Ovary (tissue), 3 donors: ENCODE results near the gene WDR59.

Experiments
- EP300 ChIP-seq: sonication (generic); formaldehyde crosslinking; IDR thresholded peaks from one replicate; pipeline ENCODE4 v1.6.1; 2017; ENCODE audit warnings: antibody characterized with exemption
- POLR2A ChIP-seq: fragments of 450-650 bp; IDR thresholded peaks from one replicate; pipeline ENCODE4 v1.6.1; 2017; ENCODE audit warnings: antibody characterized with exemption, mild to moderate bottlenecking, moderate library complexity
- TF ChIP-seq, protein P1 (sequence below), 3 donors: fragments of 450-650 bp in 2 of 3; fragments of 200-600 bp in 1 of 3; IDR thresholded peaks; one replicate each; pipeline versions ENCODE4 v1.5.1 to v1.8.0; 2016 to 2022; ENCODE audit warnings: antibody characterized with exemption in 3 of 3, mild to moderate bottlenecking in 1 of 3
- donor health status: DM: no; HTN: no; CAD: no.

DNA sequence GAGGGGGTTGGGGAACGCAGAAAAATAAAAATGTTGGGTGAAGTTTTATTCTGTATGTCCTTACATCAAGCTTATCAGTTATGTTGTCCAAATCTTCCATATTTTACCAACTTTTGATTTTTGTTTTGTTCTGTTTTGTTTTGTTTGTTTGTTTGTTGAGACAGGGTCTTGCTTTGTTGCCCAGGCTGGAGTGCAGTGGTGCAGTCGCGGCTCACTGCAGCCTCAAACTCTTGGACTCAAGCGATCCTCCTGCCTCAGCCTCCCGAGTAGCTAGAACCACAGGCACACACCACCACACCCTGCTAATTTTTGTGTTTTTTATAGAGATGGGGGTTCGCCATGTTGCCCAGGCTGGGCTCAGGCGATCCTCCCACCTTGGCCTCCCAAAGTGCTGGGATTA, 34.7 kb upstream of the WDR59 start:
- TF ChIP-seq POLR2A (no peak), EP300 (no peak)
- TF ChIP-seq, protein P1, sequence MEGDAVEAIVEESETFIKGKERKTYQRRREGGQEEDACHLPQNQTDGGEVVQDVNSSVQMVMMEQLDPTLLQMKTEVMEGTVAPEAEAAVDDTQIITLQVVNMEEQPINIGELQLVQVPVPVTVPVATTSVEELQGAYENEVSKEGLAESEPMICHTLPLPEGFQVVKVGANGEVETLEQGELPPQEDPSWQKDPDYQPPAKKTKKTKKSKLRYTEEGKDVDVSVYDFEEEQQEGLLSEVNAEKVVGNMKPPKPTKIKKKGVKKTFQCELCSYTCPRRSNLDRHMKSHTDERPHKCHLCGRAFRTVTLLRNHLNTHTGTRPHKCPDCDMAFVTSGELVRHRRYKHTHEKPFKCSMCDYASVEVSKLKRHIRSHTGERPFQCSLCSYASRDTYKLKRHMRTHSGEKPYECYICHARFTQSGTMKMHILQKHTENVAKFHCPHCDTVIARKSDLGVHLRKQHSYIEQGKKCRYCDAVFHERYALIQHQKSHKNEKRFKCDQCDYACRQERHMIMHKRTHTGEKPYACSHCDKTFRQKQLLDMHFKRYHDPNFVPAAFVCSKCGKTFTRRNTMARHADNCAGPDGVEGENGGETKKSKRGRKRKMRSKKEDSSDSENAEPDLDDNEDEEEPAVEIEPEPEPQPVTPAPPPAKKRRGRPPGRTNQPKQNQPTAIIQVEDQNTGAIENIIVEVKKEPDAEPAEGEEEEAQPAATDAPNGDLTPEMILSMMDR (IDR thresholded peaks at IDR 0.05): no peak
